Endodermal cell (in vitro differentiated cells): ENCODE results near the gene NANS. TPM values are rescaled to one million over a fixed set of nuclear protein-coding genes. Genes with fewer than 3 reads are reported as not detected.
A peak's percentile ranks its signal among the peaks of the same experiment; 100 is the strongest.

Experiments used
- DNase-seq: peaks from one replicate; pipeline ENCODE4 v3.0.0-alpha.2; 2017
- H3K27ac ChIP-seq: 2 replicates; pipeline ENCODE4 v1.5.1; 2013; ENCODE audit warnings: mild to moderate bottlenecking, low read depth, low read length, moderate library complexity
- H3K27me3 ChIP-seq: 2 replicates; pipeline ENCODE4 v1.6.1; 2013; ENCODE audit warnings: mild to moderate bottlenecking, low read length, moderate library complexity; ENCODE audit not compliant: insufficient read depth, control insufficient read depth, poor library complexity, severe bottlenecking
- H3K36me3 ChIP-seq: 2 replicates; pipeline ENCODE4 v1.7.0; 2013; ENCODE audit warnings: mild to moderate bottlenecking, low read length, moderate library complexity; ENCODE audit not compliant: control insufficient read depth, insufficient read depth
- H3K4me1 ChIP-seq: one replicate; pipeline ENCODE4 v1.7.0; 2013; ENCODE audit warnings: low read length; ENCODE audit not compliant: control insufficient read depth, insufficient read depth
- H3K4me3 ChIP-seq: 2 replicates; pipeline ENCODE4 v1.5.1; 2013; ENCODE audit warnings: mild to moderate bottlenecking, low read length, moderate library complexity
- H3K9ac ChIP-seq: 2 replicates; pipeline ENCODE4 v1.6.1; 2013; ENCODE audit warnings: mild to moderate bottlenecking, low read length, moderate library complexity; ENCODE audit not compliant: poor library complexity, severe bottlenecking; ENCODE audit errors: extremely low read depth
- H3K9me3 ChIP-seq: 2 replicates; pipeline ENCODE4 v1.6.1; 2013; ENCODE audit warnings: mild to moderate bottlenecking, low read length, moderate library complexity; ENCODE audit not compliant: control insufficient read depth
- H3K27ac Mint-ChIP-seq: 2 replicates; pipeline ENCODE4 v1.8.0; 2020; ENCODE audit warnings: mixed read lengths
- H3K27me3 Mint-ChIP-seq: 2 replicates; pipeline ENCODE4 v1.8.0; 2021; ENCODE audit warnings: mild to moderate bottlenecking, mixed read lengths; ENCODE audit not compliant: insufficient read depth
- H3K36me3 Mint-ChIP-seq: 2 replicates; pipeline ENCODE4 v1.8.0; 2020; ENCODE audit warnings: low read depth, mixed read lengths
- H3K4me1 Mint-ChIP-seq: 2 replicates; pipeline ENCODE4 v1.8.0; 2020; ENCODE audit warnings: mixed read lengths
- H3K4me3 Mint-ChIP-seq: 2 replicates; pipeline ENCODE4 v1.8.0; 2020; ENCODE audit warnings: mild to moderate bottlenecking, moderate library complexity, mixed read lengths
- H3K9me3 Mint-ChIP-seq: 2 replicates; pipeline ENCODE4 v1.8.0; 2020; ENCODE audit warnings: mild to moderate bottlenecking, mixed read lengths
- WGBS, 2 experiments: methylation state at CpG; one replicate each; pipeline versions ENCODE4 v1.1.5 to v1.1.7; 2013; ENCODE audit warnings: missing lambda C conversion rate in 2 of 2, mixed read lengths in 1 of 2; ENCODE audit not compliant: insufficient coverage in 1 of 2, insufficient read length in 1 of 2; 5-methylcytosine and 5-hydroxymethylcytosine counted together
- total RNA-seq, 2 donors: library from RNA; stranded (reverse); fragmentation: NEBNext Ultra II Directional in 1 of 2; extraction: Animal tissue kit (Norgen Biotek cat#: 25700) in 1 of 2; gene quantifications; 2 replicates in 1 of 2; 3 replicates in 1 of 2; pipeline ENCODE4 v1.2.1, GENCODE V29; 2021
- TF ChIP-seq, protein P1 (sequence below): fragments of 200-600 bp; sonication (generic); conservative IDR thresholded peaks from 2 replicates; pipeline ENCODE4 v1.5.0; 2021; ENCODE audit warnings: antibody characterized with exemption, mild to moderate bottlenecking

The NANS gene
- total RNA-seq, 2 donors from 2014 or later, result 46.2 to 50.4 TPM

DNA sequence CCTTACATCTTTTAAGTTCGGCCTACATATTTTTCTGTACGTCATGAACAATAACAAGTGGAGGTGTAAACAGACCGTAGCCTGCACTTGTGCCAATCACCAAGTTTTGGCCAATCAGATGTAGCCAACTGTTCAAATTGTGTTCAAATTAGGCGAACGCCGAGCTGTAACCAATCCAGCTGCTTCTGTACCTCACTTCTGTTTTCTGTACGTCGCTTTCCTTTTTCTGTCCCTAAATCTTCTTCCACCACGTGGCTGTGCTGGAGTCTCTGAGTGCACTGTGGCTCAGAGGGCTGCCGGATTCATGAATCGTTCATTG lies 36.0 kb downstream of the NANS start:
- Histone ChIP-seq H3K9ac (no peak overlapping the region), H3K27ac (no peak overlapping the region), H3K36me3 (no peaks in the 10 kb centered on the region), H3K4me1 (peaks cover 3% of the 10 kb centered on the region), H3K4me3 (no peak overlapping the region), H3K27me3 (no peaks in the 10 kb centered on the region), H3K9me3 (no peaks in the 10 kb centered on the region)
- TF ChIP-seq, protein P1, sequence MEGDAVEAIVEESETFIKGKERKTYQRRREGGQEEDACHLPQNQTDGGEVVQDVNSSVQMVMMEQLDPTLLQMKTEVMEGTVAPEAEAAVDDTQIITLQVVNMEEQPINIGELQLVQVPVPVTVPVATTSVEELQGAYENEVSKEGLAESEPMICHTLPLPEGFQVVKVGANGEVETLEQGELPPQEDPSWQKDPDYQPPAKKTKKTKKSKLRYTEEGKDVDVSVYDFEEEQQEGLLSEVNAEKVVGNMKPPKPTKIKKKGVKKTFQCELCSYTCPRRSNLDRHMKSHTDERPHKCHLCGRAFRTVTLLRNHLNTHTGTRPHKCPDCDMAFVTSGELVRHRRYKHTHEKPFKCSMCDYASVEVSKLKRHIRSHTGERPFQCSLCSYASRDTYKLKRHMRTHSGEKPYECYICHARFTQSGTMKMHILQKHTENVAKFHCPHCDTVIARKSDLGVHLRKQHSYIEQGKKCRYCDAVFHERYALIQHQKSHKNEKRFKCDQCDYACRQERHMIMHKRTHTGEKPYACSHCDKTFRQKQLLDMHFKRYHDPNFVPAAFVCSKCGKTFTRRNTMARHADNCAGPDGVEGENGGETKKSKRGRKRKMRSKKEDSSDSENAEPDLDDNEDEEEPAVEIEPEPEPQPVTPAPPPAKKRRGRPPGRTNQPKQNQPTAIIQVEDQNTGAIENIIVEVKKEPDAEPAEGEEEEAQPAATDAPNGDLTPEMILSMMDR, result no peak
- Mint-ChIP-seq H3K27ac (no peak overlapping the region), H3K4me3 (no peak overlapping the region), H3K9me3 (no peaks in the 10 kb centered on the region), H3K36me3 (no peaks in the 10 kb centered on the region), H3K4me1 (peaks cover 7% of the 10 kb centered on the region), H3K27me3 (peaks cover 26% of the 10 kb centered on the region)
- WGBS, 2 experiments, result 87 to 88% methylated on average over 11 of the region's 11 CpGs
- no peak for DNase-seq

DNA sequence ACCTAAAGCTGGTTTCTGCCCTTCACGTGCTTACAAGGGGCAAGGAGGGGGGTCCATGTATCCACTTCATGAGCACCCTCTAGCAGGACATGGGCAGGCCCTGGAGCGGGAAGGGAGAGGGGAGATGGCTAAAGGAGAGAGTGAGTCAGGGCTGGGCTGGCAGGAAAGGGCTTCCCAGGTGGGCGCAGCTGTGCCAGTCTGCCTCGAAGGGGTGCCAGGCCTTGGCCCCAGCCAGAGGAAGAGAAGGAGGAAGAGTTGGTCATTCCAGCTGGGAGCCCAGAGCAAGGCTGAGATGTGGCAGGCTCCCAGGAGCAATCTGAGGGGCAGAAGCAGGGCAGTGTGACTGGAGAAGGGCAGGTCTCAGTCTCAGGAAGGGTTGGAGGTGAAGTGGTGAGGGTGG lies 37.8 kb downstream of the NANS start:
- Mint-ChIP-seq H3K4me3 (no peak overlapping the region), H3K27ac (no peak overlapping the region), H3K36me3 (no peaks in the 10 kb centered on the region), H3K9me3 (no peaks in the 10 kb centered on the region), H3K27me3 (peaks cover 12% of the 10 kb centered on the region), H3K4me1 (peaks cover 7% of the 10 kb centered on the region)
- peak; percentile 30 for DNase-seq
- Histone ChIP-seq H3K4me3 (no peak overlapping the region), H3K9ac (no peak overlapping the region), H3K36me3 (no peaks in the 10 kb centered on the region), H3K4me1 (peaks cover 3% of the 10 kb centered on the region), H3K27me3 (no peaks in the 10 kb centered on the region), H3K9me3 (no peaks in the 10 kb centered on the region), H3K27ac (no peak overlapping the region)
- WGBS, 2 experiments, result 91% methylated on average over 3 to 4 of the region's 4 CpGs
- TF ChIP-seq, protein P1, result no peak

DNA sequence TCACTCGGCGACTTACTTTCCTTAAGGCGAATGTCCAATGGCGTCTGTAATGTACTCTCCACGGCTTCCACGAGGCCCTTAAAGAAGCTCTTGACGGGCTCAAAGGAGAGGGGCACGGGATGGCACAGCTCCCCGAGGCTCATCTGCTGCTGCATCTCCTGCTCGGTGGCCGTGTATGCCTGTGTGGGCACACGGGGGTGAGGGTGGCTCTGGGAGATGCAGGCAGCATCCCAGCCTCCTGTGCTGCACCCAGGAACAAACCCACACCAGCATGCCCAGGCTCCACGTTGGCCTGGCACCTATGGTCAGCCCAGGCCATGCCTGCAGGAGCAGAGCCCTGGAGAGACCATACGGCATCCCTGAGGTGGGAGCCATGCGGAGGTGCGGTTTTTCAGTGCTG lies 38.3 kb downstream of the NANS start:
- TF ChIP-seq, protein P1, result no peak
- H3K4me3 ChIP-seq, result no peak overlapping the region
- no peak overlapping the region for H3K27ac Mint-ChIP-seq

More for the DNA sequence above, 38.3 kb downstream of the NANS start:
- H3K9me3 ChIP-seq, result no peaks in the 10 kb centered on the region
- no peak overlapping the region for H3K9ac ChIP-seq
- peaks cover 9% of the 10 kb centered on the region for H3K4me1 Mint-ChIP-seq
- H3K27me3 ChIP-seq, result no peaks in the 10 kb centered on the region
- H3K4me1 ChIP-seq, result peaks cover 6% of the 10 kb centered on the region
- H3K27me3 Mint-ChIP-seq, result peaks cover 6% of the 10 kb centered on the region
- H3K9me3 Mint-ChIP-seq, result no peaks in the 10 kb centered on the region
- no peaks in the 10 kb centered on the region for H3K36me3 ChIP-seq
- 94% methylated on average over 15 to 16 of the region's 16 CpGs for WGBS, 2 experiments
- no peak for DNase-seq
- no peak overlapping the region for H3K27ac ChIP-seq
- H3K36me3 Mint-ChIP-seq, result no peaks in the 10 kb centered on the region
- no peak overlapping the region for H3K4me3 Mint-ChIP-seq
